PC-3 (cell line): Measurements from ENCODE around the gene NAV2. TPM values are rescaled to one million over a fixed set of nuclear protein-coding genes. Genes with fewer than 3 reads are reported as not detected.
A peak's percentile ranks its signal among the peaks of the same experiment; 100 is the strongest.

ENCODE experiments used
- ATAC-seq: fragments of 200-7000 bp; cut with Tn5 transposase; 2 replicates; pipeline ENCODE4 v1.9.1; 2020; ENCODE audit warnings: mild to moderate bottlenecking, moderate library complexity
- BruUV-seq: library from RNA; stranded (reverse); fragments of 400-500 nt; replicated peaks from 2 replicates; lab custom pipeline; 2021; lab: Mats Ljungman, UMichigan
- CTCF ChIA-PET: fragments of 300-600 bp; sonication (Branson Sonifier 250); formaldehyde crosslinking; loops from one replicate; lab custom pipeline; 2022; ENCODE audit warnings: antibody characterized with exemption; lab: Charles Lee
- POLR2A ChIA-PET: fragments of 300-600 bp; sonication (Branson Sonifier 250); formaldehyde crosslinking; loops from one replicate; lab custom pipeline; 2022; ENCODE audit warnings: antibody characterized with exemption; ENCODE audit not compliant: unreplicated experiment; lab: Charles Lee
- DNase-seq: peaks from one replicate; pipeline ENCODE4 v3.0.0-alpha.2; 2015
- H2AFZ ChIP-seq: fragments of 300-600 bp; sonication (generic); 2 replicates; pipeline ENCODE4 v1.6.0; 2016; ENCODE audit warnings: antibody characterized with exemption, low read length
- H3F3A ChIP-seq: fragments of 300-600 bp; sonication (generic); one replicate; pipeline ENCODE4 v1.6.0; 2017; ENCODE audit warnings: antibody characterized with exemption, low read length, control low read depth, mild to moderate bottlenecking; ENCODE audit not compliant: unreplicated experiment
- H3K27ac ChIP-seq: fragments of 300-600 bp; sonication (generic); 2 replicates; pipeline ENCODE4 v1.5.1; 2016; ENCODE audit warnings: mild to moderate bottlenecking, low read length
- H3K27me3 ChIP-seq: fragments of 300-600 bp; sonication (generic); 2 replicates; pipeline ENCODE4 v1.6.1; 2016; ENCODE audit warnings: low read length, mixed read lengths
- H3K36me3 ChIP-seq: fragments of 300-600 bp; sonication (generic); 2 replicates; pipeline ENCODE4 v1.6.1; 2016; ENCODE audit warnings: low read depth, mixed run types, low read length, mixed read lengths
- H3K4me1 ChIP-seq: fragments of 300-600 bp; sonication (generic); 2 replicates; pipeline ENCODE4 v1.5.1; 2016; ENCODE audit warnings: low read length; ENCODE audit not compliant: insufficient read depth
- H3K4me2 ChIP-seq: fragments of 300-600 bp; sonication (generic); 2 replicates; pipeline ENCODE4 v1.6.0; 2016; ENCODE audit warnings: low read length
- H3K4me3 ChIP-seq: fragments of 300-600 bp; sonication (generic); 2 replicates; pipeline ENCODE4 v1.5.1; 2016; ENCODE audit warnings: mild to moderate bottlenecking, low read length, mixed read lengths
- H3K79me2 ChIP-seq: fragments of 300-600 bp; sonication (generic); 2 replicates; pipeline ENCODE4 v1.6.1; 2017; ENCODE audit warnings: low read length, mixed read lengths
- H3K9ac ChIP-seq: fragments of 300-600 bp; sonication (generic); 2 replicates; pipeline ENCODE4 v1.6.0; 2016; ENCODE audit warnings: mild to moderate bottlenecking, low read length
- H3K9me2 ChIP-seq: fragments of 300-600 bp; sonication (generic); replicated peaks from 2 replicates; pipeline ENCODE4 v1.6.1; 2016; ENCODE audit warnings: mixed run types, low read length, mixed read lengths
- H3K9me3 ChIP-seq: fragments of 300-600 bp; sonication (generic); 2 replicates; pipeline ENCODE4 v1.6.1; 2016; ENCODE audit warnings: low read length, mixed read lengths
- H4K20me1 ChIP-seq: fragments of 300-600 bp; sonication (generic); 2 replicates; pipeline ENCODE4 v1.6.1; 2016; ENCODE audit warnings: low read length, mixed read lengths
- EZH2 ChIP-seq: fragments of 300-600 bp; sonication (generic); IDR thresholded peaks from one replicate; pipeline ENCODE4 v1.6.1; 2017; ENCODE audit warnings: antibody characterized with exemption, mild to moderate bottlenecking, low read length; ENCODE audit not compliant: unreplicated experiment
- EZH2phosphoT487 ChIP-seq: fragments of 300-600 bp; sonication (generic); IDR thresholded peaks from 2 replicates; pipeline ENCODE4 v1.6.1; 2018; ENCODE audit warnings: mild to moderate bottlenecking, antibody characterized with exemption, low read length, borderline replicate concordance
- intact Hi-C: fragments of 100-400 bp; cut with micrococcal nuclease; formaldehyde crosslinking; loops from 2 replicates; pipeline ENCODE4 v1.9.0; 2023
- total RNA-seq: library from RNA; depleted of rRNA; stranded (reverse); fragments of >200 nt; gene quantifications from 2 replicates; pipeline ENCODE4 v1.2.3, GENCODE V29; 2014
- TF ChIP-seq, protein P1 (sequence below): fragments of 300-600 bp; sonication (generic); conservative IDR thresholded peaks from 2 replicates; pipeline ENCODE4 v1.5.1; 2017; ENCODE audit warnings: antibody characterized with exemption, low read depth, mild to moderate bottlenecking, low read length

NAV2 gene
- total RNA-seq, 1 experiment from 2014 or later: 10.4 TPM

DNA sequence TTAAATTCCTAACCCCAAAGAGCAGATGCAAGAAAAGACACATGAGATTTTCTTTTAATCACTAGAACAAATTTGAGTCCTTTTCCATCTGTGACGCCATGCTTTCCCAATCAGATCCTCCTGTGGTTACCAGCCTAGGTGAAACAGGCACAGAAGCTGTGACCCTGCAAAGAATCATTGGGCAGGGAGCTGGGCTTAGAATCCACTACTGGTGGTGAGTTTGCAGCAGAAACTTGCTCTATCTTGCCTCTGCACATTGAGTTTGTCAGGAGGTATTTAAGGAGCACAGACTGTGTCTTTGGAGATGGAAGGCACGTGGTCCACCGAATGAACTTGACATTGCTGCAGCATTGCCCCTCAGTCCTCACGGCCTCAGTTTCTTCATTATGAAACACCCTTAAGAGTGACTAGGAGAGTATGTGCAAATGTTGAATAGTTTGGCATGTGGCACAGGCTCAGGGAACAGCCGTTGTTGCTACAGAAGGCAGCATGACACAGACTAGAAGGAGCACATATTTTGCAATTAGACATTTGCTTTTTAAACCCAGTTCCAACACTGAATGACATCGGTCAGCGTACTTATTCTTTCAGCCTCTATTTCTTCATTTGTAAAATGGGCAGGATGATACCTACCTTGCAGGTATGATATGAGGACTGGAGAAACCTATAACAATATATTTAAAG, 320.1 kb downstream of the NAV2 start:
- ATAC-seq: no peak
- Histone ChIP-seq H3K27ac (no peak overlapping the region), H3F3A (no peaks in the 10 kb centered on the region), H3K4me1 (peaks cover 50% of the 10 kb centered on the region), H3K4me3 (no peak overlapping the region), H2AFZ (no peak overlapping the region), H4K20me1 (no peaks in the 10 kb centered on the region), H3K27me3 (no peaks in the 10 kb centered on the region), H3K79me2 (no peaks in the 10 kb centered on the region), H3K4me2 (no peak overlapping the region), H3K9me2 (no peaks in the 10 kb centered on the region), H3K36me3 (0 out of 2 replicates have a peak, but pooled peaks cover 5% of the 10 kb centered on the region), H3K9ac (no peak overlapping the region), H3K9me3 (no peaks in the 10 kb centered on the region)
- DNase-seq: no peak
- TF ChIP-seq EZH2phosphoT487: no peak
- TF ChIP-seq EZH2: no peak
- TF ChIP-seq, protein P1, sequence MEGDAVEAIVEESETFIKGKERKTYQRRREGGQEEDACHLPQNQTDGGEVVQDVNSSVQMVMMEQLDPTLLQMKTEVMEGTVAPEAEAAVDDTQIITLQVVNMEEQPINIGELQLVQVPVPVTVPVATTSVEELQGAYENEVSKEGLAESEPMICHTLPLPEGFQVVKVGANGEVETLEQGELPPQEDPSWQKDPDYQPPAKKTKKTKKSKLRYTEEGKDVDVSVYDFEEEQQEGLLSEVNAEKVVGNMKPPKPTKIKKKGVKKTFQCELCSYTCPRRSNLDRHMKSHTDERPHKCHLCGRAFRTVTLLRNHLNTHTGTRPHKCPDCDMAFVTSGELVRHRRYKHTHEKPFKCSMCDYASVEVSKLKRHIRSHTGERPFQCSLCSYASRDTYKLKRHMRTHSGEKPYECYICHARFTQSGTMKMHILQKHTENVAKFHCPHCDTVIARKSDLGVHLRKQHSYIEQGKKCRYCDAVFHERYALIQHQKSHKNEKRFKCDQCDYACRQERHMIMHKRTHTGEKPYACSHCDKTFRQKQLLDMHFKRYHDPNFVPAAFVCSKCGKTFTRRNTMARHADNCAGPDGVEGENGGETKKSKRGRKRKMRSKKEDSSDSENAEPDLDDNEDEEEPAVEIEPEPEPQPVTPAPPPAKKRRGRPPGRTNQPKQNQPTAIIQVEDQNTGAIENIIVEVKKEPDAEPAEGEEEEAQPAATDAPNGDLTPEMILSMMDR: no peak
- no TSS peak for BruUV-seq
- CTCF ChIA-PET: no interaction called here
- intact Hi-C loops: loop anchor here (10.0 kb wide), 2 partner anchors 78 to 82 kb away; no protein-coding TSS in a partner anchor
- POLR2A ChIA-PET: no interaction called here

DNA sequence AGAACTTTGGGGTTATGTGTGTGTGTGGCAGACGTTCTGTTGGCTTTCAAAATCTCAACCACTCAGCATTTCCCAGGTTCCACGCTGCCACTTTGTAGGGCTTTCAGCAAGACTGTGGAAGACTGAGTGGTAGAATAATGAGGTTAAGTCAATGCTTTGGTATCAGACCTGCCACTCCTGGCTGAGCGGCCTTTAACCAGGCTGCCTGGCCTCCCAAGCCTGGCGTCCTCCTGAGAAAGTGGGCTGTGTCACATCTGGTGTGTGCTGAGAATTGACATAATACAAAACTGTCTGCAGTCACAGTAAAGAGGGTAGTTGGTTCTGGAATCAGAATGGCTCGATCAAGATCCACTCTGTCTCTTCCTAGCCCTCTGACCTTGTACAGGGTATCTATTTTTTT, 321.2 kb downstream of the NAV2 start:
- H3K36me3 ChIP-seq: peaks cover 6% of the 10 kb centered on the region; the same call in 1 of the 2 replicates
- ChIA-PET POLR2A (no interaction called here), CTCF (no interaction called here)
- DNase-seq (no peak), ATAC-seq (no peak)
- H3K27ac ChIP-seq: no peak overlapping the region
- no peak for TF ChIP-seq EZH2
- TF ChIP-seq, protein P1: no peak
- no peak for TF ChIP-seq EZH2phosphoT487
- H3K9me3 ChIP-seq: no peaks in the 10 kb centered on the region
- no peak overlapping the region for H3K9ac ChIP-seq
- H3K79me2 ChIP-seq: no peaks in the 10 kb centered on the region
- intact Hi-C loops: loop anchor here (10.0 kb wide), 2 partner anchors 79 to 81 kb away; no protein-coding TSS in a partner anchor
- H3K27me3 ChIP-seq: no peaks in the 10 kb centered on the region
- no peaks in the 10 kb centered on the region for H3K9me2 ChIP-seq
- H3K4me1 ChIP-seq: peaks cover 41% of the 10 kb centered on the region
- H3K4me2 ChIP-seq: no peak overlapping the region
- no peak overlapping the region for H2AFZ ChIP-seq
- no peak overlapping the region for H3K4me3 ChIP-seq
- no peaks in the 10 kb centered on the region for H3F3A ChIP-seq
- no TSS peak for BruUV-seq
- H4K20me1 ChIP-seq: no peaks in the 10 kb centered on the region

DNA sequence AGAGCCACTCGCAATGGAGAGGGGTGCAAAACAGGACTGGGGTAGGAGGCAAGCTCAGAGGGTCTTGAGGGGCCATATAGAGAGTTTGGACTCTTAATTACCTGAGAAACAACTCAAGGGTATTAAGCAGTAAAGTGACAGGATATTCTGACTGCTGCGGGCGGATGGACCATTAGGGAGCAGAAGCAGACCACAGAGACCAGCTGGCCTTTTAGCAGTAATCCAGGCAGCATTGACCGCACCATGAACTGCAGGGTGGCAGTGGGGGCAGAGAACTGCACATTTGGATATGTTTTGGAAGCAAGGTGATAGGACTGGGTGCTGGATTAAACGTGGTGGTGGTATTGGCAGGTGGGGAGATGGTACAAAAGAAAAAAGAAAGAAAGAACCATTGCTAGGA, 322.3 kb downstream of the NAV2 start:
- H3K4me3 ChIP-seq: no peak overlapping the region
- no peaks in the 10 kb centered on the region for H3K9me2 ChIP-seq
- H3K4me1 ChIP-seq: peaks cover 41% of the 10 kb centered on the region
- no peaks in the 10 kb centered on the region for H3K9me3 ChIP-seq
- peak overlapping the region; percentile 45; the same call in 1 of the 2 replicates for H3K9ac ChIP-seq
- ChIA-PET POLR2A (no interaction called here), CTCF (no interaction called here)
- DNase-seq (no peak), ATAC-seq (no peak)
- peak overlapping the region; percentile 83 for H3K27ac ChIP-seq
- H3F3A ChIP-seq: no peaks in the 10 kb centered on the region
- no peak overlapping the region for H2AFZ ChIP-seq
- H3K36me3 ChIP-seq: peaks cover 6% of the 10 kb centered on the region; the same call in 1 of the 2 replicates
- H4K20me1 ChIP-seq: no peaks in the 10 kb centered on the region
- TF ChIP-seq EZH2phosphoT487 (no peak), EZH2 (no peak)
- TF ChIP-seq, protein P1: no peak
- no peaks in the 10 kb centered on the region for H3K27me3 ChIP-seq
- intact Hi-C loops: loop anchor here (5.0 to 10.0 kb wide), 3 partner anchors 37 to 80 kb away; no protein-coding TSS in a partner anchor
- no TSS peak for BruUV-seq
- H3K79me2 ChIP-seq: no peaks in the 10 kb centered on the region
- no peak overlapping the region for H3K4me2 ChIP-seq
